Progenitor cell of endocrine pancreas (in vitro differentiated cells): Measurements from ENCODE around the gene KRTAP10-1. TPM values are rescaled to one million over a fixed set of nuclear protein-coding genes. Genes with fewer than 3 reads are reported as not detected.

ENCODE experiments used
- DNase-seq: peaks from one replicate; pipeline ENCODE4 v3.0.0; 2021; ENCODE audit warnings: low spot score; ENCODE audit not compliant: unreplicated experiment
- H3K27ac Mint-ChIP-seq: 2 replicates; pipeline ENCODE4 v1.8.0; 2021; ENCODE audit warnings: mild to moderate bottlenecking, moderate library complexity, mixed read lengths
- H3K27me3 Mint-ChIP-seq: 2 replicates; pipeline ENCODE4 v1.8.0; 2021; ENCODE audit warnings: mixed read lengths
- H3K36me3 Mint-ChIP-seq: 2 replicates; pipeline ENCODE4 v1.8.0; 2022; ENCODE audit warnings: mixed read lengths; ENCODE audit not compliant: insufficient read depth
- H3K4me1 Mint-ChIP-seq: 2 replicates; pipeline ENCODE4 v1.8.0; 2021; ENCODE audit warnings: low read depth, mixed read lengths
- H3K4me3 Mint-ChIP-seq: 2 replicates; pipeline ENCODE4 v1.8.0; 2021; ENCODE audit warnings: low read depth, mild to moderate bottlenecking, moderate library complexity, mixed read lengths
- H3K9me3 Mint-ChIP-seq: 2 replicates; pipeline ENCODE4 v1.8.0; 2021; ENCODE audit warnings: low read depth, mixed read lengths
- CTCF ChIP-seq: fragments of 200-600 bp; sonication (generic); IDR thresholded peaks from one replicate; pipeline ENCODE4 v1.5.0; 2021; ENCODE audit warnings: antibody characterized with exemption, mild to moderate bottlenecking; ENCODE audit not compliant: unreplicated experiment
- total RNA-seq: library from RNA; stranded (reverse); gene quantifications from 2 replicates; pipeline ENCODE4 v1.2.1, GENCODE V29; 2021

The KRTAP10-1 gene
- total RNA-seq, 1 donor from 2014 or later = not detected

GRCh38 chr21:44530903-44531605 is 8.9 kb downstream of the KRTAP10-1 start:
- H3K9me3 Mint-ChIP-seq = no peaks in the 10 kb centered on the region
- no peaks in the 10 kb centered on the region for H3K36me3 Mint-ChIP-seq
- no peak for TF ChIP-seq CTCF
- no peak overlapping the region for H3K27ac Mint-ChIP-seq
- H3K4me3 Mint-ChIP-seq = no peak overlapping the region
- no peaks in the 10 kb centered on the region for H3K4me1 Mint-ChIP-seq
- H3K27me3 Mint-ChIP-seq = peaks cover 4% of the 10 kb centered on the region
- no peak for DNase-seq

- TF ChIP-seq CTCF = no peak
- H3K27me3 Mint-ChIP-seq = peaks cover 4% of the 10 kb centered on the region
- H3K27ac Mint-ChIP-seq = no peak overlapping the region
- no peaks in the 10 kb centered on the region for H3K36me3 Mint-ChIP-seq
- no peak for DNase-seq
- H3K4me3 Mint-ChIP-seq = no peak overlapping the region
- H3K9me3 Mint-ChIP-seq = no peaks in the 10 kb centered on the region
- H3K4me1 Mint-ChIP-seq = no peaks in the 10 kb centered on the region
These were observed 9.6 kb downstream of the KRTAP10-1 start for GRCh38 chr21:44530221-44530902.

- Mint-ChIP-seq H3K4me1 (no peaks in the 10 kb centered on the region), H3K4me3 (no peak overlapping the region), H3K36me3 (no peaks in the 10 kb centered on the region), H3K27ac (no peak overlapping the region), H3K9me3 (no peaks in the 10 kb centered on the region), H3K27me3 (peaks cover 4% of the 10 kb centered on the region)
- no peak for TF ChIP-seq CTCF
- no peak for DNase-seq
These were observed 10.4 kb downstream of the KRTAP10-1 start for GRCh38 chr21:44529503-44530125.

GRCh38 chr21:44529011-44529421 is 11.0 kb downstream of the KRTAP10-1 start:
- Mint-ChIP-seq H3K27me3 (peaks cover 4% of the 10 kb centered on the region), H3K36me3 (no peaks in the 10 kb centered on the region), H3K9me3 (no peaks in the 10 kb centered on the region), H3K4me1 (no peaks in the 10 kb centered on the region), H3K27ac (no peak overlapping the region), H3K4me3 (no peak overlapping the region)
- no peak for DNase-seq
- no peak for TF ChIP-seq CTCF

GRCh38 chr21:44528634-44528995 is 11.4 kb downstream of the KRTAP10-1 start:
- Mint-ChIP-seq H3K27ac (no peak overlapping the region), H3K36me3 (no peaks in the 10 kb centered on the region), H3K27me3 (peaks cover 4% of the 10 kb centered on the region), H3K4me3 (no peak overlapping the region), H3K4me1 (no peaks in the 10 kb centered on the region), H3K9me3 (no peaks in the 10 kb centered on the region)
- no peak for DNase-seq
- no peak for TF ChIP-seq CTCF
